ENCODE data around the gene GMEB2.

The GMEB2 gene

GRCh38 chr20:63599396-63600050, 27.4 kb downstream of the GMEB2 start:
- Histone ChIP-seq H3K4me2 (ENCODE audit: low read length) (no peak overlapping the region), H3K4me3 (ENCODE audit: low read length) (no peak overlapping the region), H3K9me3 (replicated peaks; ENCODE audit: low read length) (no peaks in the 10 kb centered on the region), H3K9ac (ENCODE audit: low read depth, low read length) (no peak overlapping the region), H3K4me1 (ENCODE audit: control insufficient read depth, insufficient read depth, low read length) (peaks cover 9% of the 10 kb centered on the region), H3K36me3 (ENCODE audit: insufficient read depth, low read length) (peaks cover 46% of the 10 kb centered on the region), H3K27me3 (ENCODE audit: control insufficient read depth, insufficient read depth, low read length) (no peaks in the 10 kb centered on the region)

- no peaks in the 10 kb centered on the region for H3K27me3 ChIP-seq (ENCODE audit: control insufficient read depth, insufficient read depth, low read length)
- H3K4me1 ChIP-seq (ENCODE audit: control insufficient read depth, insufficient read depth, low read length): peaks cover 15% of the 10 kb centered on the region
- H3K4me2 ChIP-seq (ENCODE audit: low read length): no peak overlapping the region
- H3K36me3 ChIP-seq (ENCODE audit: insufficient read depth, low read length): peaks cover 46% of the 10 kb centered on the region
- no peak overlapping the region for H3K4me3 ChIP-seq (ENCODE audit: low read length)
- H3K9ac ChIP-seq (ENCODE audit: low read depth, low read length): no peak overlapping the region
- no peaks in the 10 kb centered on the region for H3K9me3 ChIP-seq (replicated peaks; ENCODE audit: low read length)
These were observed 28.2 kb downstream of the GMEB2 start for GRCh38 chr20:63598479-63599395.

GRCh38 chr20:63597651-63598478, 29.0 kb downstream of the GMEB2 start:
- H3K4me3 ChIP-seq (ENCODE audit: low read length): no peak overlapping the region
- no peaks in the 10 kb centered on the region for H3K27me3 ChIP-seq (ENCODE audit: control insufficient read depth, insufficient read depth, low read length)
- H3K36me3 ChIP-seq (ENCODE audit: insufficient read depth, low read length): peaks cover 50% of the 10 kb centered on the region
- H3K4me2 ChIP-seq (ENCODE audit: low read length): no peak overlapping the region
- H3K4me1 ChIP-seq (ENCODE audit: control insufficient read depth, insufficient read depth, low read length): peaks cover 15% of the 10 kb centered on the region
- H3K9ac ChIP-seq (ENCODE audit: low read depth, low read length): no peak overlapping the region
- no peaks in the 10 kb centered on the region for H3K9me3 ChIP-seq (replicated peaks; ENCODE audit: low read length)

GRCh38 chr20:63596423-63596822, 30.5 kb downstream of the GMEB2 start:
- Histone ChIP-seq H3K9ac (ENCODE audit: low read depth, low read length) (no peak overlapping the region), H3K27me3 (ENCODE audit: control insufficient read depth, insufficient read depth, low read length) (no peaks in the 10 kb centered on the region), H3K9me3 (replicated peaks; ENCODE audit: low read length) (no peaks in the 10 kb centered on the region), H3K36me3 (ENCODE audit: insufficient read depth, low read length) (peaks cover 52% of the 10 kb centered on the region), H3K4me2 (ENCODE audit: low read length) (no peak overlapping the region), H3K4me3 (ENCODE audit: low read length) (no peak overlapping the region), H3K4me1 (ENCODE audit: control insufficient read depth, insufficient read depth, low read length) (peaks cover 15% of the 10 kb centered on the region)

- Histone ChIP-seq H3K4me2 (ENCODE audit: low read length) (no peak overlapping the region), H3K9me3 (replicated peaks; ENCODE audit: low read length) (no peaks in the 10 kb centered on the region), H3K9ac (ENCODE audit: low read depth, low read length) (no peak overlapping the region), H3K27me3 (ENCODE audit: control insufficient read depth, insufficient read depth, low read length) (no peaks in the 10 kb centered on the region), H3K4me1 (ENCODE audit: control insufficient read depth, insufficient read depth, low read length) (peaks cover 15% of the 10 kb centered on the region), H3K36me3 (ENCODE audit: insufficient read depth, low read length) (peaks cover 43% of the 10 kb centered on the region), H3K4me3 (ENCODE audit: low read length) (no peak overlapping the region)
These were observed 31.3 kb downstream of the GMEB2 start for GRCh38 chr20:63595416-63596127.

- no peaks in the 10 kb centered on the region for H3K27me3 ChIP-seq (ENCODE audit: control insufficient read depth, insufficient read depth, low read length)
- no peak overlapping the region for H3K9ac ChIP-seq (ENCODE audit: low read depth, low read length)
- H3K9me3 ChIP-seq (replicated peaks; ENCODE audit: low read length): no peaks in the 10 kb centered on the region
- peaks cover 6% of the 10 kb centered on the region for H3K4me1 ChIP-seq (ENCODE audit: control insufficient read depth, insufficient read depth, low read length)
- H3K4me3 ChIP-seq (ENCODE audit: low read length): no peak overlapping the region
- H3K4me2 ChIP-seq (ENCODE audit: low read length): no peak overlapping the region
- peaks cover 35% of the 10 kb centered on the region for H3K36me3 ChIP-seq (ENCODE audit: insufficient read depth, low read length)
These were observed 32.8 kb downstream of the GMEB2 start for GRCh38 chr20:63594043-63594561.

GRCh38 chr20:63592661-63593060, 34.2 kb downstream of the GMEB2 start:
- Histone ChIP-seq H3K27me3 (ENCODE audit: control insufficient read depth, insufficient read depth, low read length) (no peaks in the 10 kb centered on the region), H3K4me2 (ENCODE audit: low read length) (no peak overlapping the region), H3K36me3 (ENCODE audit: insufficient read depth, low read length) (peaks cover 24% of the 10 kb centered on the region), H3K4me3 (ENCODE audit: low read length) (no peak overlapping the region), H3K9me3 (replicated peaks; ENCODE audit: low read length) (no peaks in the 10 kb centered on the region), H3K9ac (ENCODE audit: low read depth, low read length) (no peak overlapping the region), H3K4me1 (ENCODE audit: control insufficient read depth, insufficient read depth, low read length) (peaks cover 6% of the 10 kb centered on the region)

GRCh38 chr20:63591786-63592355, 35.0 kb downstream of the GMEB2 start:
- H3K4me2 ChIP-seq (ENCODE audit: low read length): no peak overlapping the region
- no peak overlapping the region for H3K4me3 ChIP-seq (ENCODE audit: low read length)
- no peaks in the 10 kb centered on the region for H3K27me3 ChIP-seq (ENCODE audit: control insufficient read depth, insufficient read depth, low read length)
- no peak overlapping the region for H3K9ac ChIP-seq (ENCODE audit: low read depth, low read length)
- H3K9me3 ChIP-seq (replicated peaks; ENCODE audit: low read length): no peaks in the 10 kb centered on the region
- peaks cover 6% of the 10 kb centered on the region for H3K4me1 ChIP-seq (ENCODE audit: control insufficient read depth, insufficient read depth, low read length)
- H3K36me3 ChIP-seq (ENCODE audit: insufficient read depth, low read length): peaks cover 24% of the 10 kb centered on the region

- Histone ChIP-seq H3K4me2 (ENCODE audit: low read length) (no peak overlapping the region), H3K27me3 (ENCODE audit: control insufficient read depth, insufficient read depth, low read length) (no peaks in the 10 kb centered on the region), H3K9ac (ENCODE audit: low read depth, low read length) (no peak overlapping the region), H3K4me1 (ENCODE audit: control insufficient read depth, insufficient read depth, low read length) (peaks cover 6% of the 10 kb centered on the region), H3K4me3 (ENCODE audit: low read length) (no peak overlapping the region), H3K9me3 (replicated peaks; ENCODE audit: low read length) (no peaks in the 10 kb centered on the region), H3K36me3 (ENCODE audit: insufficient read depth, low read length) (peaks cover 19% of the 10 kb centered on the region)
These were observed 35.8 kb downstream of the GMEB2 start for GRCh38 chr20:63591147-63591533.

- Histone ChIP-seq H3K27me3 (ENCODE audit: control insufficient read depth, insufficient read depth, low read length) (no peaks in the 10 kb centered on the region), H3K4me2 (ENCODE audit: low read length) (no peak overlapping the region), H3K4me3 (ENCODE audit: low read length) (no peak overlapping the region), H3K4me1 (ENCODE audit: control insufficient read depth, insufficient read depth, low read length) (peaks cover 6% of the 10 kb centered on the region), H3K9ac (ENCODE audit: low read depth, low read length) (no peak overlapping the region), H3K9me3 (replicated peaks; ENCODE audit: low read length) (no peaks in the 10 kb centered on the region), H3K36me3 (ENCODE audit: insufficient read depth, low read length) (peaks cover 18% of the 10 kb centered on the region)
These were observed 36.4 kb downstream of the GMEB2 start for GRCh38 chr20:63590218-63591146.

All from skeletal muscle satellite cell (primary cell).